Activated naive CD8-positive, alpha-beta T cell treated with anti-CD3 and anti-CD28 coated beads, Interleukin-2, amount 50 U/mL, for 24 hours (primary cell): ENCODE results near the gene SPATA2.
A peak's percentile ranks its signal among the peaks of the same experiment; 100 is the strongest.
"Not testable (repeated sequence)": the region's sequence is repeated elsewhere in the genome, so short reads cannot be mapped to it uniquely, and the experiment has no call there.

Source experiments
- ATAC-seq: fragments of 150-1000 bp; cut with Tn5 transposase; one replicate; pipeline ENCODE4 v1.10.0; 2021
- DNase-seq: peaks from one replicate; pipeline ENCODE4 v3.0.0; 2021
- H3K27ac Mint-ChIP-seq: one replicate; pipeline ENCODE4 v1.8.0; 2021; ENCODE audit warnings: mild to moderate bottlenecking, mixed read lengths
- H3K27me3 Mint-ChIP-seq: one replicate; pipeline ENCODE4 v1.8.0; 2021; ENCODE audit warnings: mixed read lengths
- H3K36me3 Mint-ChIP-seq: one replicate; pipeline ENCODE4 v1.8.0; 2021; ENCODE audit warnings: low read depth, mixed read lengths
- H3K4me1 Mint-ChIP-seq: one replicate; pipeline ENCODE4 v1.8.0; 2021; ENCODE audit warnings: mixed read lengths
- H3K4me3 Mint-ChIP-seq: one replicate; pipeline ENCODE4 v1.8.0; 2021; ENCODE audit warnings: mild to moderate bottlenecking, moderate library complexity, mixed read lengths
- H3K9me3 Mint-ChIP-seq: one replicate; pipeline ENCODE4 v1.8.0; 2021; ENCODE audit warnings: mixed read lengths

Gene SPATA2

GRCh38 chr20:49899541-49900383, 15.6 kb downstream of the SPATA2 start:
- Mint-ChIP-seq H3K27me3 (no peaks in the 10 kb centered on the region), H3K9me3 (no peaks in the 10 kb centered on the region), H3K27ac (no peak overlapping the region), H3K4me3 (no peak overlapping the region), H3K4me1 (peaks cover 4% of the 10 kb centered on the region), H3K36me3 (peaks cover 9% of the 10 kb centered on the region)
- no peak for DNase-seq
- ATAC-seq = no peak

- no peak for ATAC-seq
These were observed 19.1 kb downstream of the SPATA2 start for GRCh38 chr20:49896204-49896603.

GRCh38 chr20:49895474-49896093, 19.7 kb downstream of the SPATA2 start:
- not testable (repeated sequence) for H3K27me3 Mint-ChIP-seq, H3K36me3 Mint-ChIP-seq, H3K9me3 Mint-ChIP-seq, H3K4me3 Mint-ChIP-seq, ATAC-seq, DNase-seq
- Mint-ChIP-seq H3K4me1 (peaks cover 35% of the 10 kb centered on the region), H3K27ac (peak overlapping the region; percentile 24)

More at GRCh38 chr20:49896204-49896603, 19.1 kb downstream of the SPATA2 start:
- no peak overlapping the region for H3K27ac Mint-ChIP-seq
- DNase-seq = no peak
- H3K9me3 Mint-ChIP-seq = no peaks in the 10 kb centered on the region
- peaks cover 35% of the 10 kb centered on the region for H3K4me1 Mint-ChIP-seq
- no peak overlapping the region for H3K4me3 Mint-ChIP-seq
- H3K27me3 Mint-ChIP-seq = no peaks in the 10 kb centered on the region
- no peaks in the 10 kb centered on the region for H3K36me3 Mint-ChIP-seq

GRCh38 chr20:49894073-49894470, 21.3 kb downstream of the SPATA2 start:
- Mint-ChIP-seq H3K4me1 (peaks cover 35% of the 10 kb centered on the region), H3K27me3 (no peaks in the 10 kb centered on the region), H3K4me3 (peak overlapping the region; percentile 32), H3K36me3 (no peaks in the 10 kb centered on the region), H3K27ac (peak overlapping the region; percentile 87), H3K9me3 (no peaks in the 10 kb centered on the region)
- peak; percentile 32 for DNase-seq
- ATAC-seq = peak; percentile 54

GRCh38 chr20:49893242-49894072, 21.9 kb downstream of the SPATA2 start:
- peak overlapping the region; percentile 87 for H3K27ac Mint-ChIP-seq
- H3K4me3 Mint-ChIP-seq = peak overlapping the region; percentile 64
- H3K36me3 Mint-ChIP-seq = peaks cover under 1% of the 10 kb centered on the region
- H3K27me3 Mint-ChIP-seq = no peaks in the 10 kb centered on the region
- DNase-seq (peak; percentile 65), ATAC-seq (peak; percentile 93)
- peaks cover 35% of the 10 kb centered on the region for H3K4me1 Mint-ChIP-seq
- H3K9me3 Mint-ChIP-seq = no peaks in the 10 kb centered on the region

GRCh38 chr20:49892817-49893216, 22.5 kb downstream of the SPATA2 start:
- Mint-ChIP-seq H3K9me3 (no peaks in the 10 kb centered on the region), H3K4me1 (peaks cover 38% of the 10 kb centered on the region), H3K27me3 (no peaks in the 10 kb centered on the region), H3K27ac (peak overlapping the region; percentile 87), H3K4me3 (peak overlapping the region; percentile 64), H3K36me3 (peaks cover 3% of the 10 kb centered on the region)
- ATAC-seq (no peak), DNase-seq (no peak)

- Mint-ChIP-seq H3K36me3 (peaks cover 3% of the 10 kb centered on the region), H3K27ac (peak overlapping the region; percentile 87), H3K4me1 (peaks cover 42% of the 10 kb centered on the region), H3K4me3 (no peak overlapping the region), H3K27me3 (no peaks in the 10 kb centered on the region), H3K9me3 (no peaks in the 10 kb centered on the region)
- ATAC-seq (no peak), DNase-seq (no peak)
These were observed 23.1 kb downstream of the SPATA2 start for GRCh38 chr20:49892260-49892659.

GRCh38 chr20:49891476-49892110, 23.7 kb downstream of the SPATA2 start:
- H3K27ac Mint-ChIP-seq = peak overlapping the region; percentile 42
- no peak for ATAC-seq
- H3K4me3 Mint-ChIP-seq = no peak overlapping the region
- no peaks in the 10 kb centered on the region for H3K9me3 Mint-ChIP-seq
- DNase-seq = no peak
- H3K4me1 Mint-ChIP-seq = peaks cover 42% of the 10 kb centered on the region
- H3K36me3 Mint-ChIP-seq = peaks cover 3% of the 10 kb centered on the region
- H3K27me3 Mint-ChIP-seq = no peaks in the 10 kb centered on the region

- Mint-ChIP-seq H3K36me3 (peaks cover 3% of the 10 kb centered on the region), H3K27me3 (no peaks in the 10 kb centered on the region), H3K4me3 (no peak overlapping the region), H3K9me3 (no peaks in the 10 kb centered on the region), H3K4me1 (peaks cover 42% of the 10 kb centered on the region), H3K27ac (no peak overlapping the region)
- ATAC-seq = no peak
- DNase-seq = no peak
These were observed 24.6 kb downstream of the SPATA2 start for GRCh38 chr20:49890471-49891361.

GRCh38 chr20:49889935-49890333, 25.4 kb downstream of the SPATA2 start:
- peaks cover 40% of the 10 kb centered on the region for H3K4me1 Mint-ChIP-seq
- no peak overlapping the region for H3K27ac Mint-ChIP-seq
- H3K36me3 Mint-ChIP-seq = peaks cover 6% of the 10 kb centered on the region
- DNase-seq = no peak
- no peak overlapping the region for H3K4me3 Mint-ChIP-seq
- ATAC-seq = no peak
- no peaks in the 10 kb centered on the region for H3K27me3 Mint-ChIP-seq
- no peaks in the 10 kb centered on the region for H3K9me3 Mint-ChIP-seq

- DNase-seq (no peak), ATAC-seq (no peak)
- Mint-ChIP-seq H3K4me3 (no peak overlapping the region), H3K27me3 (no peaks in the 10 kb centered on the region), H3K4me1 (peaks cover 34% of the 10 kb centered on the region), H3K36me3 (peaks cover 9% of the 10 kb centered on the region), H3K9me3 (no peaks in the 10 kb centered on the region), H3K27ac (no peak overlapping the region)
These were observed 26.1 kb downstream of the SPATA2 start for GRCh38 chr20:49889001-49889934.

- Mint-ChIP-seq H3K4me3 (no peak overlapping the region), H3K4me1 (peaks cover 26% of the 10 kb centered on the region), H3K27ac (no peak overlapping the region), H3K36me3 (peaks cover 11% of the 10 kb centered on the region), H3K9me3 (no peaks in the 10 kb centered on the region), H3K27me3 (no peaks in the 10 kb centered on the region)
- DNase-seq (peak; percentile 66), ATAC-seq (peak; percentile 24)
These were observed 26.9 kb downstream of the SPATA2 start for GRCh38 chr20:49888212-49889000.
